WTC11 (cell line): ENCODE results near the gene MLYCD. TPM values are rescaled to one million over a fixed set of nuclear protein-coding genes. Genes with fewer than 3 reads are reported as not detected.

Source experiments
- ATAC-seq: fragments of 200-7000 bp; cut with Tn5 transposase; 2 replicates; pipeline ENCODE4 v1.10.0; 2021; ENCODE audit warnings: mild to moderate bottlenecking, moderate library complexity
- CTCF ChIA-PET: fragments of 300-600 bp; sonication (Branson Sonifier 250); formaldehyde crosslinking; loops from one replicate; lab custom pipeline; 2021; ENCODE audit warnings: antibody characterized with exemption; lab: Charles Lee
- POLR2A ChIA-PET: fragments of 350-600 bp; sonication (Branson Sonifier 250); formaldehyde crosslinking; loops from one replicate; lab custom pipeline; 2021; ENCODE audit warnings: antibody characterized with exemption; lab: Charles Lee
- DNase-seq: peaks from one replicate; pipeline ENCODE4 v3.0.0; 2021; ENCODE audit warnings: low spot score
- H3K27ac Mint-ChIP-seq: 2 replicates; pipeline ENCODE4 v1.8.0; 2021; ENCODE audit warnings: mixed read lengths
- H3K27me3 Mint-ChIP-seq: 2 replicates; pipeline ENCODE4 v1.8.0; 2021; ENCODE audit warnings: low read depth, mild to moderate bottlenecking, moderate library complexity, mixed read lengths
- H3K36me3 Mint-ChIP-seq: 2 replicates; pipeline ENCODE4 v1.8.0; 2021; ENCODE audit warnings: mixed read lengths
- H3K4me1 Mint-ChIP-seq: 2 replicates; pipeline ENCODE4 v1.8.0; 2022; ENCODE audit warnings: mixed read lengths
- H3K4me3 Mint-ChIP-seq: 2 replicates; pipeline ENCODE4 v1.8.0; 2021; ENCODE audit warnings: mild to moderate bottlenecking, moderate library complexity, mixed read lengths
- H3K9me3 Mint-ChIP-seq: 2 replicates; pipeline ENCODE4 v1.8.0; 2021; ENCODE audit warnings: mixed read lengths
- AFF4 ChIP-seq: sonication (generic); formaldehyde crosslinking; IDR thresholded peaks from 2 replicates; pipeline ENCODE4 v1.8.1; 2023; ENCODE audit warnings: mild to moderate bottlenecking, missing genetic modification reagents, borderline replicate concordance
- ATF6 ChIP-seq: sonication (generic); formaldehyde crosslinking; IDR thresholded peaks from 2 replicates; pipeline ENCODE4 v1.8.1; 2023; ENCODE audit warnings: mild to moderate bottlenecking, missing genetic modification reagents
- ERG ChIP-seq: fragments of 250-450 bp; sonication (Bioruptor Pico); IDR thresholded peaks from 2 replicates; pipeline ENCODE4 v1.8.0; 2021; ENCODE audit warnings: mild to moderate bottlenecking
- IRF2 ChIP-seq: sonication (generic); formaldehyde crosslinking; IDR thresholded peaks from 2 replicates; pipeline ENCODE4 v1.8.0; 2022; ENCODE audit warnings: low read depth, missing genetic modification reagents, borderline replicate concordance
- KAT7 ChIP-seq: sonication (generic); formaldehyde crosslinking; IDR thresholded peaks from 2 replicates; pipeline ENCODE4 v1.8.1; 2023; ENCODE audit warnings: missing genetic modification reagents, mild to moderate bottlenecking, borderline replicate concordance
- MAX ChIP-seq: sonication (generic); formaldehyde crosslinking; IDR thresholded peaks from 2 replicates; pipeline ENCODE4 v1.8.0; 2022; ENCODE audit warnings: mild to moderate bottlenecking, missing genetic modification reagents
- NR2C2 ChIP-seq: sonication (generic); formaldehyde crosslinking; IDR thresholded peaks from 2 replicates; pipeline ENCODE4 v1.8.0; 2022; ENCODE audit warnings: mild to moderate bottlenecking, missing genetic modification reagents
- PRDM15 ChIP-seq: sonication (generic); formaldehyde crosslinking; IDR thresholded peaks from 2 replicates; pipeline ENCODE4 v1.8.0; 2022; ENCODE audit warnings: missing genetic modification reagents
- STAT6 ChIP-seq: sonication (generic); formaldehyde crosslinking; conservative IDR thresholded peaks from 2 replicates; pipeline ENCODE4 v1.8.1; 2023; ENCODE audit warnings: mild to moderate bottlenecking, low read depth, missing genetic modification reagents, moderate library complexity
- TEAD4 ChIP-seq: sonication (generic); formaldehyde crosslinking; IDR thresholded peaks from 2 replicates; pipeline ENCODE4 v1.8.0; 2022; ENCODE audit warnings: mild to moderate bottlenecking, missing genetic modification reagents
- ZMAT4 ChIP-seq: fragments of 250-450 bp; sonication (Bioruptor Pico); IDR thresholded peaks from 2 replicates; pipeline ENCODE4 v1.9.0; 2021; ENCODE audit warnings: mild to moderate bottlenecking
- ZNF121 ChIP-seq: sonication (generic); formaldehyde crosslinking; IDR thresholded peaks from 2 replicates; pipeline ENCODE4 v1.8.0; 2023; ENCODE audit warnings: missing genetic modification reagents
- ZNF219 ChIP-seq: sonication (generic); formaldehyde crosslinking; IDR thresholded peaks from 2 replicates; pipeline ENCODE4 v1.8.0; 2023; ENCODE audit warnings: missing genetic modification reagents, mild to moderate bottlenecking, borderline replicate concordance
- ZNF532 ChIP-seq: fragments of 250-450 bp; sonication (Bioruptor Pico); IDR thresholded peaks from 2 replicates; pipeline ENCODE4 v1.9.0; 2021; ENCODE audit warnings: mild to moderate bottlenecking, borderline replicate concordance
- total RNA-seq: library from RNA; stranded (reverse); gene quantifications from 3 replicates; pipeline ENCODE4 v1.2.3, GENCODE V29; 2021

The MLYCD gene
- total RNA-seq, 1 experiment from 2014 or later, result 6.3 TPM

- no peak for TF ChIP-seq PRDM15 (CRISPR knock-in tag)
These were observed 60.1 kb downstream of the MLYCD start (continued) for GRCh38 chr16:83958846-83959565.

GRCh38 chr16:83959656-83960434 lies 60.9 kb downstream of the MLYCD start:
- H3K27me3 Mint-ChIP-seq, result no peaks in the 10 kb centered on the region
- ATAC-seq, result no peak
- CTCF ChIA-PET, result interaction anchor here (1.4 to 4.9 kb wide), 3 partner anchors 85 to 106 kb away, joined by 3 to 131 read pairs (median 4); partner anchors contain the start of gene SLC38A8
- no peaks in the 10 kb centered on the region for H3K36me3 Mint-ChIP-seq
- no peaks in the 10 kb centered on the region for H3K9me3 Mint-ChIP-seq
- POLR2A ChIA-PET, result no interaction called here
- no peak overlapping the region for H3K27ac Mint-ChIP-seq
- no peak for DNase-seq
- H3K4me3 Mint-ChIP-seq, result no peak overlapping the region
- H3K4me1 Mint-ChIP-seq, result no peaks in the 10 kb centered on the region
- TF ChIP-seq NR2C2 (CRISPR knock-in tag), result no peak
- TF ChIP-seq ERG (CRISPR knock-in tag), result no peak
- no peak for TF ChIP-seq ATF6 (CRISPR knock-in tag)
- no peak for TF ChIP-seq ZNF121 (CRISPR knock-in tag)
- TF ChIP-seq ZMAT4, result no peak
- no peak for TF ChIP-seq TEAD4 (CRISPR knock-in tag)
- TF ChIP-seq KAT7 (CRISPR knock-in tag), result no peak
- TF ChIP-seq ZNF219, result no peak
- no peak for TF ChIP-seq MAX (CRISPR knock-in tag)
- TF ChIP-seq IRF2, result no peak
- no peak for TF ChIP-seq STAT6
- TF ChIP-seq ZNF532 (CRISPR knock-in tag), result no peak
- no peak for TF ChIP-seq AFF4 (CRISPR knock-in tag)
